GM12801 (cell line): ENCODE data around the gene LAMB1.

Source experiments
- TF ChIP-seq, protein P1 (sequence below): IDR thresholded peaks from one replicate; pipeline ENCODE4 v1.5.1; 2011; ENCODE audit warnings: control low read depth; ENCODE audit not compliant: insufficient read length; ENCODE audit errors: extremely low read depth

LAMB1 gene

DNA sequence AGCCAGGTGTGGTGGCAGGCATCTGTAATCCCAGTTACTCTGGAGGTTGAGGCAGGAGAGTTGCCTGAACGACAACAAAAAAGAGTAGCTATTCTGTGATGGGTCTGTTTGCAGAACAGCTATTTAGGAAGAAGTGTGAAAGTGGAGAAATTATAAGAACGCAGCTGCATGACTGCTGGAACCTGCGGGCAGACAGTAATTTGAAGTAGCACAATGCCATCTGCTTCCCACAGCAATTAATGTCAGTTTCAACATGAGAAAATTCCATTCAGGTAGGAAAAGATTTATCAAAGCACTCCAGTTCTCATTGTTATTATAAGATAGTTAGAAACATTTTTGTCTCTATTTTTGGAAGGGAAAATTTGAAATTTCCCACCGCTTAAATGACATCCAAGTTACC is 21.5 kb downstream of the LAMB1 start:
- TF ChIP-seq, protein P1, sequence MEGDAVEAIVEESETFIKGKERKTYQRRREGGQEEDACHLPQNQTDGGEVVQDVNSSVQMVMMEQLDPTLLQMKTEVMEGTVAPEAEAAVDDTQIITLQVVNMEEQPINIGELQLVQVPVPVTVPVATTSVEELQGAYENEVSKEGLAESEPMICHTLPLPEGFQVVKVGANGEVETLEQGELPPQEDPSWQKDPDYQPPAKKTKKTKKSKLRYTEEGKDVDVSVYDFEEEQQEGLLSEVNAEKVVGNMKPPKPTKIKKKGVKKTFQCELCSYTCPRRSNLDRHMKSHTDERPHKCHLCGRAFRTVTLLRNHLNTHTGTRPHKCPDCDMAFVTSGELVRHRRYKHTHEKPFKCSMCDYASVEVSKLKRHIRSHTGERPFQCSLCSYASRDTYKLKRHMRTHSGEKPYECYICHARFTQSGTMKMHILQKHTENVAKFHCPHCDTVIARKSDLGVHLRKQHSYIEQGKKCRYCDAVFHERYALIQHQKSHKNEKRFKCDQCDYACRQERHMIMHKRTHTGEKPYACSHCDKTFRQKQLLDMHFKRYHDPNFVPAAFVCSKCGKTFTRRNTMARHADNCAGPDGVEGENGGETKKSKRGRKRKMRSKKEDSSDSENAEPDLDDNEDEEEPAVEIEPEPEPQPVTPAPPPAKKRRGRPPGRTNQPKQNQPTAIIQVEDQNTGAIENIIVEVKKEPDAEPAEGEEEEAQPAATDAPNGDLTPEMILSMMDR, result no peak

DNA sequence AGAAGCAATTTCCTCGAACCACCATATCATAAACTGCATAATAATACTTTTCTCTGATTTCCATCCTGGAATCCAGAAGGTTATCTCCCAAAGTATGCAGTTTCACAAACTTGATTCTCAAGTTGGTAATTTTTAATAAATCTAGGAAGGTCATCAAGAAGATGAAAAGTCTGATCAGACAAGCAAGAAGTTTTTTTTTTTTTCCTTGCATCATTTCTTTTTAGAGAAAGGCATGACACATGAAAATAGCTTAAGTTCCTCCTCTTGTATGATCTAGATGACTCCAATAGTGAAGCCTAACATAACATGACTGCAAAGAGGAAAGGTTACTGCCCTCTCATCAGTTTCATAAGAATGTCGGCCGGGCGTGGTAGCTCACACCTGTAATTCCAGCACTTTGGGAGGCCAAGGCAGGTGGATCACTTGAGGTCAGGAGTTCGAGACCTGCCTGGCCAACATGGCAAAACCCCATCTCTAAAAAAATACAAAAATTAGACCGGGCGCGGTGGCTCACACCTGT is 22.2 kb downstream of the LAMB1 start:
- TF ChIP-seq, protein P1, result no peak

DNA sequence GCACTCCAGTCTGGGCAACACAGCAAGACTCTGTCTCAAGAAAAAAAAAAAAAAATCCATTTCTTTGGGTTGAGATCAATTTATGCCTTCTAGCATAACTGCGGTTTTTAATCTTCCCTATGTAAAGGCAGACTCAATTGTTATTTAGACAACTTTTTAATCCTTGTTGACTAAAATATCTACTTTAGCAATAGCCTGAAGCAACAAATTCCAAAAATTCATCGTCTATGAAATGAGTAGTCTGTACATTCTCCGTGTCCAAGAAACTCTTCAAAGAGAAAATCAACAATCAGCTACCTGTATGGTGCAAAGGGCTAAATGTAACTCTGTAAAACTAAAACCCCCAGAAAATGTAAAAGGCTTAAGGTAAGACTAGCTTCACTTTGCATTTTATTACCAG is 22.8 kb downstream of the LAMB1 start:
- TF ChIP-seq, protein P1, result no peak

DNA sequence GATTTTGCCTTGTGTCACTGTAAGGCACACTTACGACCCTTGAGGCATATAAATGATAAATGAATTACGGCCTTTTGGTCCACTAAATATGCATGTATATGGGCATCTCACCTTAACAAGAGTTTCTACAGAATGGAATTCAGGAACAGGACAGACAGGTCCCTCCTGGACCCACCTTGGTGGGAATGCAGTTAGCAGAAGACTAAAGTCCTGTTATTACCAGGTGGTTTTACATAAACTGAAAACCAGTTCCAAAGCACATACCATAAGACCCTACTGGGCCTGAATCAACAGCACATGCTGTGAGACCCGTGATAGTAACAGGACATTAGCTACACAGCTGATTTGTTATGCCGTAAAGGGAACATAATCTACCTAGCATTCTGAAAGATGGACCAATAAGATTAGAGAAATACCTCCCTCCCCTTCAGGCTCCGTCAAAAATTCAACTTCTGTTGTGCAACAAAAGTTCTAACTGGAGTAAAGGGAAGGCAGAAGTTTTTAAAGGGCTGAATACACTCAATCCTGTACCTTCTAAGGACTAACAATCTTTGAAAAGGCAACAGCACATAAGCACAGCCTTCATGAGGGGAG is 24.0 kb downstream of the LAMB1 start:
- TF ChIP-seq, protein P1, result no peak

DNA sequence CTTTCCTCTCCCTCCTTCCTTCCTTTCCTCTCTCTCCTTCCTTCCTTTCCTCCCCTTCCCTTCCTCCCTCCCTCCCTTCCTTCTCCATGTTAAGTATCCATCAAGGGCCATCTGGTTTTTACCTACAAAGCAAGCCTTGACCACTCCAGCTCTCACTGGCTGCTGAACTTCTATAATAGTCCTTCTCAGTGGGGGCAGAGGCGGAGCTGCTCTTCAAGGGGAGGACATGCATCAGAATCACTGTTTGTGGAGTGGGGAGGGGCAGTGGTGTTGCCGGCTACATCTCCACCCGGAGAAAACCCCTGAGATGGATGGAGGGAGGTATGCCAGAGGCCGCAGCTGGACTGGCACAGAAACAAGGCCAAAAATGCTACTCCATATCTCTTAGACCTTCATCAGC is 25.9 kb downstream of the LAMB1 start:
- TF ChIP-seq, protein P1, result no peak

DNA sequence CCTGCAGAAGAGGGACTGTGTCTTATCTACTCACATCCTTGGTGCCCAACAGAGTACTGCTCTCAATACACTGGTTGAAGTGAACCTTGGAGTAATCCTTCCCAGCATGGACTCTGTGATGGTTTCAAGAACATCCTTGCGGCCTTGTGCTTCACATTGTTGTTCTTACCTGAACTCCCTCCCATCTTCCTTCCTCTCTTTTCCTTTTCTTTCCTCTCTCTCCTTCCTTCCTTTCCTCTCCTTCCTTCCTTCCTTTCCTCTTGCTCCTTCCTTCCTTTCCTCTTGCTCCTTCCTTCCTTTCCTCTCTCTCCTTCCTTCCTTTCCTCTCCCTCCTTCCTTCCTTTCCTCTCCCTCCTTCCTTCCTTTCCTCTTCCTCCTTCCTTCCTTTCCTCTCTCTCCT is 26.3 kb downstream of the LAMB1 start:
- TF ChIP-seq, protein P1, result no peak

DNA sequence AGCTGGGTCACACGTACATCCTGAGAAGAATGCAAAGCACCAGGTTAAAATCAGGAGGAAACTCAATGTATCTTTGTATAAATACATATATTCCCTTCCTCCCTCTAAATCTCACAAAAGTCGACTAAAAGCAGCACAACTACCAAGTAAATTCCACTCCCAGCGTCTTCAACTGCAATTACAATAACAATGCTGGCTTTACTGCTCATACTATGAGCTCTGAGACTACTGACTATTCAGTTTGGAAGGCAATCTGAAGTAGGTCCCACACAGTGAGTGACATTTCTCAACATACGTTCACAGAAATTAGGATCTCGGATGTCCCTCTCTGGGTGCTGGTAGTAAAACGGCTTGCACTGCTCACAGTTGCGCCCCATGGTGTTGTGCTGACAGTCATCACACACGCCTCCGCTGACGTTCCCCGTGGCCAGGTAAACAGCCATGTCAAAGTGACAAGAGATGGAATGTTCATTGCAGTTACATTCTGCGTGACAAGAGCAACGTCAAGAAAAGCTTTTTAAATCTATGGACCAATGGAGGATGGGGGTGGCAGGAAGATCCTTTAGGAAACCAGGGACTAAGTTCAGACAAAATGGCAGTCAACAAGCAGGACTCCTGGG is 27.5 kb downstream of the LAMB1 start:
- TF ChIP-seq, protein P1, result no peak
